ENCODE results near the gene DECR2. TPM values are rescaled to one million over a fixed set of nuclear protein-coding genes. Genes with fewer than 3 reads are reported as not detected.

DECR2 gene
- total and polyA plus RNA-seq, 2 of the 4 experiments (the other 2 are of a cell fraction) = 3.9 to 26.7 TPM

GRCh38 chr16:391885-392335, 9.8 kb upstream of the DECR2 start:
- Histone ChIP-seq H3K4ac (ENCODE audit: low read depth, low read length) (no peak overlapping the region), H2BK5ac (ENCODE audit: low read depth, low read length, poor library complexity, severe bottlenecking) (no peak overlapping the region), H2AK5ac (ENCODE audit: low read depth, low read length) (no peak overlapping the region), H3K9ac (ENCODE audit: low read depth, low read length) (no peak overlapping the region), H3K4me1 (ENCODE audit: control insufficient read depth, insufficient read depth, low read length) (peaks cover 3% of the 10 kb centered on the region; the same call in 1 of the 2 replicates), H2AK9ac (replicated peaks; ENCODE audit: low read depth, low read length, poor library complexity) (no peak overlapping the region), H3K9me1 (ENCODE audit: insufficient read depth, low read length) (0 out of 2 replicates have a peak, but pooled peaks cover 3% of the 10 kb centered on the region), H2BK20ac (ENCODE audit: low read depth, low read length) (no peak overlapping the region), H3K79me1 (ENCODE audit: low read depth in 1 of 2, low read length in 2 of 2) (peaks cover 0 to 8% of the 10 kb centered on the region in 2 experiments; a peak in 2 of 4 replicates), H2AFZ (replicated peaks; ENCODE audit: low read length, poor library complexity) (peak overlapping the region; percentile 4), H3K18ac (ENCODE audit: low read depth, low read length) (no peak overlapping the region), H2BK15ac (ENCODE audit: low read depth, low read length) (no peak overlapping the region), H3K4me3 (ENCODE audit: insufficient read depth, low read depth, low read length) (no peak overlapping the region), H4K20me1 (ENCODE audit: insufficient read depth, low read length) (no peaks in the 10 kb centered on the region), H3K27me3 (ENCODE audit: control insufficient read depth, insufficient read depth, low read length) (no peaks in the 10 kb centered on the region), H3K56ac (ENCODE audit: extremely low read depth, insufficient read depth, low read length) (no peak overlapping the region), H4K91ac (ENCODE audit: insufficient read depth, low read depth, low read length) (no peak overlapping the region), H4K8ac (ENCODE audit: low read depth in 2 of 2, low read length in 2 of 2) (no peak overlapping the region), H2BK120ac (ENCODE audit: low read depth, low read length) (no peak overlapping the region), H3K9me3 (ENCODE audit: control insufficient read depth, insufficient read depth, low read length) (peaks cover 3% of the 10 kb centered on the region), H3K23ac (ENCODE audit: low read depth, low read length) (no peak overlapping the region), H3K14ac (replicated peaks; ENCODE audit: low read depth, low read length) (no peak overlapping the region), H4K5ac (ENCODE audit: low read depth, low read length) (no peak overlapping the region), H3K27ac (ENCODE audit: insufficient read depth, low read length) (no peak overlapping the region), H3K4me2 (ENCODE audit: low read depth, low read length) (no peak overlapping the region), H3K36me3 (ENCODE audit: control insufficient read depth, insufficient read depth, low read length) (no peaks in the 10 kb centered on the region)
- in situ Hi-C loops (cut with MboI; ENCODE audit: low sequenced_read_pairs) (loop anchor here (10.0 kb wide), 1 partner anchor 253 kb away; the partner anchor contains the start of genes MCRIP2 and WDR90), intact Hi-C loops (cut with micrococcal nuclease) (loop anchor here (10.0 kb wide), 1 partner anchor 93 kb away; no protein-coding TSS in a partner anchor), dilution Hi-C loops (cut with HindIII; ENCODE audit: low sequenced_read_pairs, unreplicated experiment) (no loop called here)
- peak; percentile 85 for ATAC-seq (ENCODE audit: low read depth)
- TF ChIP-seq MAFK (IDR thresholded peaks at IDR 0.05; ENCODE audit: low read depth, low read length) (no peak), RCOR1 (IDR thresholded peaks at IDR 0.05; ENCODE audit: insufficient replicate concordance, low read length) (peak; percentile 97), BHLHE40 (IDR thresholded peaks at IDR 0.05; ENCODE audit: low read depth, low read length) (0 out of 2 replicates have a peak, but pooled peaks have one; percentile 15), NFE2L2 (IDR thresholded peaks at IDR 0.05; ENCODE audit: low read depth, low read length) (no peak), MXI1 (IDR thresholded peaks at IDR 0.05; ENCODE audit: borderline replicate concordance, low read depth, low read length) (no peak), RAD21 (IDR thresholded peaks at IDR 0.05; ENCODE audit: low read length) (peak; percentile 94), RFX5 (IDR thresholded peaks at IDR 0.05; ENCODE audit: low read depth, low read length) (no peak), FOS (IDR thresholded peaks at IDR 0.05; ENCODE audit: low read depth, low read length) (peak; percentile 37; the same call in 1 of the 2 replicates), MAZ (IDR thresholded peaks at IDR 0.05; ENCODE audit: borderline replicate concordance, low read depth, low read length) (no peak), SMC3 (IDR thresholded peaks at IDR 0.05; ENCODE audit: low read depth, low read length) (peak; percentile 79), CHD1 (IDR thresholded peaks at IDR 0.05; ENCODE audit: low read depth, low read length) (no peak), POLR2A (IDR thresholded peaks at IDR 0.05; ENCODE audit: low read depth, low read length) (no peak), CTCF (conservative IDR thresholded peaks at IDR 0.05; ENCODE audit: low read depth, low read length) (peak; percentile 75), CEBPB (IDR thresholded peaks at IDR 0.05; ENCODE audit: low read depth, low read length) (no peak; the same call in 1 of the 2 replicates)
- TF ChIP-seq, protein P1, sequence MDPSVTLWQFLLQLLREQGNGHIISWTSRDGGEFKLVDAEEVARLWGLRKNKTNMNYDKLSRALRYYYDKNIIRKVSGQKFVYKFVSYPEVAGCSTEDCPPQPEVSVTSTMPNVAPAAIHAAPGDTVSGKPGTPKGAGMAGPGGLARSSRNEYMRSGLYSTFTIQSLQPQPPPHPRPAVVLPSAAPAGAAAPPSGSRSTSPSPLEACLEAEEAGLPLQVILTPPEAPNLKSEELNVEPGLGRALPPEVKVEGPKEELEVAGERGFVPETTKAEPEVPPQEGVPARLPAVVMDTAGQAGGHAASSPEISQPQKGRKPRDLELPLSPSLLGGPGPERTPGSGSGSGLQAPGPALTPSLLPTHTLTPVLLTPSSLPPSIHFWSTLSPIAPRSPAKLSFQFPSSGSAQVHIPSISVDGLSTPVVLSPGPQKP (IDR thresholded peaks at IDR 0.05; ENCODE audit: borderline replicate concordance, low read depth, low read length) = no peak
- TF ChIP-seq, protein P2, sequence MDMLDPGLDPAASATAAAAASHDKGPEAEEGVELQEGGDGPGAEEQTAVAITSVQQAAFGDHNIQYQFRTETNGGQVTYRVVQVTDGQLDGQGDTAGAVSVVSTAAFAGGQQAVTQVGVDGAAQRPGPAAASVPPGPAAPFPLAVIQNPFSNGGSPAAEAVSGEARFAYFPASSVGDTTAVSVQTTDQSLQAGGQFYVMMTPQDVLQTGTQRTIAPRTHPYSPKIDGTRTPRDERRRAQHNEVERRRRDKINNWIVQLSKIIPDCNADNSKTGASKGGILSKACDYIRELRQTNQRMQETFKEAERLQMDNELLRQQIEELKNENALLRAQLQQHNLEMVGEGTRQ (IDR thresholded peaks at IDR 0.05; ENCODE audit: low read depth, low read length) = no peak
- ChIA-PET CTCF (interaction anchor here (0.5 kb wide), 1 partner anchor 103 kb away, joined by 3 read pairs; no protein-coding TSS in a partner anchor), POLR2A (ENCODE audit: unreplicated experiment) (no interaction called here)
- BruUV-seq (replicated peaks) = no TSS peak
- peak; percentile 83 for DNase-seq
- WGBS, 2 experiments (ENCODE audit: extremely low coverage in 2 of 2, insufficient read length in 1 of 2) = no CpG with 5 or more reads among the region's 7 CpGs

Measured in IMR-90 (cell line).